Measurements from ENCODE around the gene NDUFB2. TPM values are rescaled to one million over a fixed set of nuclear protein-coding genes. Genes with fewer than 3 reads are reported as not detected.

Gene NDUFB2
- total RNA-seq, 1 experiment from 2014 or later: 230 TPM

Other genes starting within 250 kb of the NDUFB2 start
- 123 and 138 TPM in 2 replicates for gene MKRN1, start 217.2 kb upstream of the NDUFB2 start, total RNA-seq (2014; rRNA removed; shearing (Covaris generic))
- 0.16 TPM in 1 of 2 replicates, not detected in the other for gene DENND2A, start 55.9 kb upstream of the NDUFB2 start, total RNA-seq (2014; rRNA removed; shearing (Covaris generic))
- 30.9 and 35.2 TPM in 2 replicates for gene ADCK2, start 23.8 kb upstream of the NDUFB2 start, total RNA-seq (2014; rRNA removed; shearing (Covaris generic))
- 12.5 and 15.7 TPM in 2 replicates for gene BRAF, start 228.2 kb downstream of the NDUFB2 start, total RNA-seq (2014; rRNA removed; shearing (Covaris generic))